ENCODE measurements around the gene IL17RB.

GRCh38 chr3:53846851-53847155 is 435 bp downstream of the IL17RB start:
- no peak for TF ChIP-seq CTCF (IDR thresholded peaks at IDR 0.05; ENCODE audit: insufficient read depth, low read length, poor library complexity, severe bottlenecking)
- no peak for TF ChIP-seq EZH2phosphoT487 (conservative IDR thresholded peaks at IDR 0.05; ENCODE audit: low read length)
